ENCODE results near the gene FSTL5. TPM values are rescaled to one million over a fixed set of nuclear protein-coding genes. Genes with fewer than 3 reads are reported as not detected.

The FSTL5 gene
- total RNA-seq, 2 experiments from 2014 or later, result not detected

DNA sequence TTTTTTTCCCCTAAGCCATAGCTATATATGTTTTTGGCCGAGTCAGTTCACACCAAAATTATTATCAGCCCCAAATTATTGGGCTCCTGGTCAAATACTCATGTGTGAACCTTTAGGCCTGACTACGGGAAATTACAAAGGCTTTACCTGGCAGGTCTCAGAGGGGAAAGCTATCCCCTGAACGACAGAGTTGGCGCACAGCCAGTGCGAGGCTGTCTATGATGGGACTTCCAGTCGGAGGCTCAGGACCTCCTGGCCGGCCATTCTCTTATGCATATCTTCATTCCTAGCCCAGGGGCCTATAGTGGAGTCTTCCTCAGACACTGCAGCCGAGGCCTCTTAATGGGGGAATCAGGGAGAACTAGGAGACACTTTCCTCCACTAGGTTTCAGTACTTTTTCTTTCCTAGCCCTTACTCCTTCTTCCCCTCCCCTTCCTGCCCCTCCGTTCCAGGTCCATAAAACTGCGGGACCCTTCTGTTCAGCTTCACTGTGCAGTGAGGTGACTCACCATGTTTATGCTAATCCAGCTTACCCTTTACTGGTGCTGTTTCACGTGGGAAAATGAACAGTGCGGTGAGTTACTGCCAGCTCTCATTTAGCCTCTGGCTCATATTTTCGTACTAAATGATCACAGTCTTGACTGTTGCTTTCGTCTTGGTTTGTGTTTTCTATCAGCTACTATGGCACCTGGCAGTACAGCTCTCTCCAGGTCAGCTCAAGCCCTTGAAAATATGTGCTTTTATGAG is 533.9 kb downstream of the FSTL5 start:
- CTCF ChIA-PET, result no interaction called here
- POLR2A ChIA-PET, result no interaction called here

DNA sequence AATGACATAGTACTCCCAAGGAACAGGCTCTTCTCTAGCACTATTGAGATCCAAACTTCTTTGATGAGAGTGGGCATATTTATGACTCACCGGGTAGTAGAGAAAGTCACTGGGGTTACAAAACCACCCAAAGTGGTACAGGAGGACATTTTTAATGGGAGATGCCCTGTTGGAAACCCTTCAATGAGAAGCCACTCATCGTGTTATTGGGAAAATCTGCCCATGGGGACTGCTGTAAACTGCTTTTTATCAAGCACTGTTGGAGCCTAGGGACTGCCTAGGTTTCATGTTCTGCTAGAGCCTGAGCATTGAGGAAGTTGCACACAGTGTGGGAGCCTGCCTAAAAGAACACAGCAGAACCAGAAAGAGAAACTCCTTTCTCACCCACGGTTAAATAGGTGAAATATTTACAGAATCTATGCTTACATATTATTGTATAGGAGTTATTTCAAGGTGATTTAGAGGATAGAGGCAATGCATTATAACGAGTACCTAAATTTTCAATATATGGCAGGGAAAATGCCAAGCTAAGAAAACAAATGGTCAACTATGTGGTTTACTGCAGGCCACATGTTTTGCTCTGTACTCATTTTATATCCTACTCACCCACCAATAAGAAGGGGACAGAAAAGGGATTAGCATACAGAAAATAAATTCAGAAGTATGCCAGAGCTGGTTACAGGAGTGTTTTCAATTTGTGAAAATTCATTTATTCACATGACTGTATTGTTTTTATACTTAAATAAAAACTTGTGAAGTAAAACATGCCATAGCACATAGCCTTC is 559.1 kb downstream of the FSTL5 start:
- POLR2A ChIA-PET, result no interaction called here
- CTCF ChIA-PET, result no interaction called here

GRCh38 chr4:161601011-161601410 is 562.8 kb downstream of the FSTL5 start:
- CTCF ChIA-PET, result no interaction called here
- POLR2A ChIA-PET, result no interaction called here

- ChIA-PET CTCF (no interaction called here), POLR2A (no interaction called here)
These were observed 568.5 kb downstream of the FSTL5 start for GRCh38 chr4:161595230-161595771.

DNA sequence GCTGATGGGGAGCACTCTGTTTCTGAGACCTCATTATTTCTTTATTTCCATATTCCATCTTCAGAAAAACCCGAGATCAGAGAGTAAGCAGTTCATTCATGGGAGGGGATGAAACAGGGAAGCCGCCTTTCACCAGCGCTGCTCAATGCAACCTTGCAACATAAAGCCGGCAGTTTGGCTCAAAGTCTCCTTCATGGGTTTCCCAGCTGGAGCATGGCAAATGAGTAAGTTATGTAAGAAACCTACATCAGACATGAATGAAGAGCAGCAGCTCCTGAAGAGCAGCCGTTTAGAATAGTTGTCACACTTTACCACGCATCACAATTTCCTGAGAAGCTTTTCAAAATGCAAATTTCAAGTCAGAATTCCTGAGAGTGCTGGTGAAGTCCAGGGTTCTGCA is 578.8 kb downstream of the FSTL5 start:
- CTCF ChIA-PET, result no interaction called here
- POLR2A ChIA-PET, result no interaction called here

DNA sequence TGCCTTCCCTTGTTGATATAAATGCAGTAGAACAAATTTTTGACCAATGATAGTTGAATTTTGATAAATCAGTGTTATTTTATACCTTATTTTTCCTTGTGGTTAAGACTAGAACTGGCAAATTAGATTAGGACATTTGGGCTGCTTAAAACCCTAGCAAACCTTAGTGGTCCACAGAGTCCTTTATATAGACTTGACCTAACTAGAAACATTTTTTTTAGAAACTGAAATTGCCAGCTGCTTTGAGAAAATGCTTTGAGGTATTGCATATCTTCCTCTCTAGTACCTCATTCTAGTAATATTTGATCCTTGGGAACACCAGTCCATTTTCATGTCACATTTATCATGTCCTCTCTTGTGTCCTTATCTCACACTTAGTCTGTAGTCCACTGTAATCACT is 580.3 kb downstream of the FSTL5 start:
- ChIA-PET POLR2A (no interaction called here), CTCF (no interaction called here)

DNA sequence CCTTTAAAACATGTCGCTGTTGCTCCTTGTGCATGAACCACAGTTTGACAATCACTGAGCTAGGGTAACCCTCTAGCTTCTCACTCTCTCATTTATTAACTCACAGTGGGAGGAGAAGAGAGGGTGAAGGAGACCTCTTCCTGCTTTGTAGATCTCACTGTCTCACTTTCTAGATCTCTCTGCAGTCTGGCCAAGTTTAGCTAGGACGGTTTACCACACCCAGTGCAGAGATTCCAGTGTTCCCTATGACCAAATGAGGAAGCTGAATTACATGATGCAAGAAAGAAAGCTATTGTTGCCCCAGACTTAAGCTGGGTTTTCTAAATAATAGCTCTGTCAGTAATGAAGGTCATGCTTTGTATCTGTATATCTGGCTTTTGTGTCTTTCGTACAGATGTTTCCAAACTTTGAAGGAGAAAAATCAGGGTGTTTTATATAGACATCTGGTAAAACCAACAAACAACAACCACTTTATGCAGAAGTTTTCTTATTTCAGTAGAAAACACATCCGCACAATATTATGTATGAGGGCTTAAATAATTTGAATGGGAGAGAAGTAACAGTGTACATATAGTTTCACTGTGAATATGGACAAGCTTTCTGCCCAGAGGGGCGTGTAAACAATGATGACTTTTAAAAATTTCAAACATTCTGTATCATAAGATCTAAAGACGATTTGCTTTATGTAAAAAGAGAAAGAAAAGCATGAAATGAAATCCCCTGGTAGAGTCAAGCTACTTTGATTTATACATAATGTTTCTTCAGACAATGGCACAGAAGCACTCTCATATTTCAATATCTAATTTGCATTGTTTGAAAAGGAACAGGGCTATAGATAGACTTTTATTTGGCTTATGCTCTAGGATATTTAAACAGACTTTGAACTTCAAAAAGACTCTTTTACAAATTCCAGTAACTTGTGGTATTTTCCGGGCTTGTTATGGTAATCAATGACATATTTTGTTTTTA is 582.3 kb downstream of the FSTL5 start:
- ChIA-PET CTCF (no interaction called here), POLR2A (no interaction called here)

DNA sequence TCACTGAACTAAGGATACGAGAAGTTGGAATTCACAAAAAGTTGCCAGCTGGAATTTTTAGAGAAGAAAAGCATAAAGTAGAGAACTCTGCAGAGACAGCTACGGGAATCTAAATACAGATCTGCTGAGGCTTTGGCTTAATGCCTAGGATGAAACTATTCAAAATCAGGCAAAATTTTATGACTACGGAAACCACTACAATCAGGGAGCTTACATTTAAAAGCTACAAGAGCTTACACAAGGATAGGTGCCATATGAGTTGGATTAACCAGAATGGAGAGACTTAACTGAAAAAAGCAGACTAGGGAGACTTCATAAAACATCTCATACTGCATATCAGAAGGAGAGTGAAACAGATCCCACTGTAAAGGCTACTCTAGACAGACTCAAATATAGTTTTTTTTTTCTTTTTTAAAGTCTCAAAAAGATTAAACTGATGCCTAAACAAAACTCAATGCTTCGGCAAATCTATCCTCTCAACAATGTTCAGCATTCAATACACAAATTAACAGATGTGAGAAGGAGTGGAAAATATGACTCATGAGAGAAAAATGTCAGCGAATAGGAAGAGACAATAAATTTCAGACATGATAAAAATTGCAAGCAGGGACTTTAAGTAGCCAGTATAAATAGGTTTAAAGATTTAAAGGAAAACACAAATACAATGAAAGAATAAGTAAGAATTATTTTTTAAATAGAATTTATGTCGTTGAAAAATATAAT is 586.1 kb downstream of the FSTL5 start:
- CTCF ChIA-PET, result no interaction called here
- POLR2A ChIA-PET, result no interaction called here

GRCh38 chr4:161573836-161574235 is 590.0 kb downstream of the FSTL5 start:
- POLR2A ChIA-PET, result no interaction called here

DNA sequence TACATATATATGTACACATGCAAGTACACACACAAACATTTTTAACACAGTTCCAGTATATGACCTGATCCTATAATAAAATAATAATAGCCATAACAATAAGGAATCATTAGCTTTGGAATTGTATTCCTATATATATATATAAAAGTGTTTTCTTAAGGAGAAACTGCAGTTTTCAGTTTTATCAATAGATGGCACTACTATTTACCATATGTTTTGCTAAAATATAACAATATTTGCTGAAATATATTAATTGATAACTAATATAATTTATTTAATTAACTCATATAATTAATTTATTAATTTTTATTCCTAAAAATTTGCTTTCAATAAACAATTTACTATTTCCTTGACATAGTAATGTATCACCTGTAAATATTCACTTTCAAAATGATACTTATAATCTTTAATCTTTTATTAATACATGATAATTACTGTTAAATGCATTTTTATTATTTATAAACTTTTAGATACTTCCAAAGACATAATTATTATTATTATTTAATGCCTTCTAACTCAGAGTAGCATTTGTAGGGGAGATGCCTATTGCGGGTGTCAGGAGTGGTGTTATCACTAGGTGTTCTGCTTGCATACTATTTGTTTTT is 599.5 kb downstream of the FSTL5 start:
- ChIA-PET POLR2A (no interaction called here), CTCF (no interaction called here)

More at GRCh38 chr4:161573836-161574235, 590.0 kb downstream of the FSTL5 start:
- CTCF ChIA-PET, result interaction anchor here (0.6 kb wide), 1 partner anchor 19 kb away, joined by 3 read pairs; no protein-coding TSS in a partner anchor

GRCh38 chr4:161555689-161556660 is 607.8 kb downstream of the FSTL5 start:
- CTCF ChIA-PET, result interaction anchor here (0.5 kb wide), 1 partner anchor 85 kb away, joined by 3 read pairs; no protein-coding TSS in a partner anchor
- POLR2A ChIA-PET, result no interaction called here

GRCh38 chr4:161554372-161554990 is 609.3 kb downstream of the FSTL5 start:
- CTCF ChIA-PET, result interaction anchor here (0.5 kb wide), 1 partner anchor 19 kb away, joined by 3 read pairs; no protein-coding TSS in a partner anchor
- POLR2A ChIA-PET, result no interaction called here

DNA sequence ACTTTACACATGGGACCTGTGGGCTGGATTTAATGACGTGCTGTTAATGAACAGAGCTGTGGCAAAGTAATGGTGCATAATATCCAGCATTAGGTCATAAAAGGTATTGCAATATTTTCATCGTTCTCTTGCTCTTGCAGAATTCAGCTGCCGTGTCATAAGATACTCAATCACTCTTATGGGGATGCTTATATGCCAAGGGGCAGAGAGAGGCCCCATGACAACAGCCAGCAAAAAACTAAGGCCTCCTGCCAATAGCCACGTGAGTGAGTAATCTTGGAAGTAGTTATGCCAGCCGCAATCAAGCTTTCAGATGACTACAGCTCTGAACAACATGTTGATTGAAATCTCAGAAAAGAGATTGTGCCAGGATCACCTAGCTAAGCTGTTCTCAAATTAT is 616.9 kb downstream of the FSTL5 start:
- ChIA-PET POLR2A (no interaction called here), CTCF (no interaction called here)

GRCh38 chr4:161540265-161540664 is 623.5 kb downstream of the FSTL5 start:
- POLR2A ChIA-PET, result no interaction called here
- CTCF ChIA-PET, result no interaction called here

DNA sequence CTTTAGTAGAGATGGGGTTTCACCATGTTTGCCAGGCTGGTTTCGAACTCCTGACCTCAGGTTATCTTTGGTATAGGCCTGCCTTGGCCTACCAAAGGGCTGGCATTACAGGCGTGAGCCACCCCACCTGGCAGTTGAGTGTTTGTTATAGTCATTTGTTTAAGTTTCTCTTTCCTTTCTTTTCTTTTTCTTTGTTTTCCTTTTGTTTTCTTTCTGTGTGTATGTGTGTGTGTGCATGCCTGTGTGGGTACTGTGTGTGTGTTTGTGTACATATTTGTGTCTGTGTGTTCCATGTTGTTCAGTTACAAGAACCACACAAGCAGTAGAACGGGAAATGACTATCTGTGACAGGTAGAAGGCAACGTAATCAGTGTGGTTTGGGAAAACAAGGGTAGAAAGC is 624.9 kb downstream of the FSTL5 start:
- CTCF ChIA-PET, result no interaction called here
- POLR2A ChIA-PET, result no interaction called here

DNA sequence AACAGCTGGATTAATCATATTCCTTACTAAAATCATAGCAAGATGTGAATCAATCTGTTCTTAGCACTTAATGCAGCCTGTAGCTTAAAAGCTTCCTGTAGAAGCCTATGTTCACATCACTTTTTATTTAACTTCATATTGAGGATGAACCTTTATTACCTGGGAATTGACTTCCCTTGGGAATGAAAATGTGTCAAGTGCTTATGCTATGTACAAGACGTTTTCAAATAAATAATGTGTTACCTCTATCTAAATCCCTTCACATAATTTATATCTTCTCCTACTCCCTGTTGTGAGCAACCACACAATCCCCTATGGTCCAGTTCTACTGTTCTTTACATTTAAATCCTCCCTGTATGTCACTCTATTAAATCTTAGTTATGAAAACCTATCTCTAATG is 633.1 kb downstream of the FSTL5 start:
- ChIA-PET POLR2A (no interaction called here), CTCF (no interaction called here)

DNA sequence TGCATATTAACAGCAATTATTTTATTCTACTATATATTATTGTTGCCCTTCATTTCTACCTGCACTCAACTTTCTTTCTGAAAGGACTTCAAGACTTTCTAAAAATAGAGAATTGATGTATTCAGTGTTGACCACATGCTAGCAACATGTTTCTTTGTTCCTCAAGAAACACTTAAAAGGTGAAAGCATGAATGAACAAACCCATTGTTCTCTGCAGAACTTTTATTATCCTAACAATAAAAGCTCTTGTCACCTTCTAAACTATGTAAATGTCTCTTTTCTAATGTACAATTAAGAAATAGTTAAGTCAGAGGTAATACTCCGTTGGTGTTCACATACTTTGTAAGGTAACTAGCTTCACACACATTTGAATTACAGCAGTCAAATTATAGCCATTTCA is 638.7 kb downstream of the FSTL5 start:
- CTCF ChIA-PET, result no interaction called here
- POLR2A ChIA-PET, result no interaction called here

DNA sequence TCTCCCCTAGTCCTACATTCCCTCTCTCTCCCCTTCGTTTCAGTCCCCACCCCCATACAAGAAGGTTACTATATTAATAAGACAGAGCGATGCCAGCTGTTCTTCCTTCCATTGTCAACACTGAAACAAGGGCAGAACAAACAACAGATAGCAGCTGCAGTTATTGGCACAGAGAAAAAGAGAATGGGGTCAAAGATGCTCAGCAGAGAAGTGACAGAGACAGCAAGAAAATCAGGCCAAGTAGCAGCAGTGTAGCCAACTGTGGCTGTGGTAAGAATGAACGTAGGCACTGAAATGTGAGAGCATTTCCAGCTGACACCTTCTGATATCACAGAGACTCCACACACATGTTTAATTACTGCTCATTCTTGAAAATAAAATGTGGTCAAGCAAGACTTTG is 641.8 kb downstream of the FSTL5 start:
- CTCF ChIA-PET, result no interaction called here
- POLR2A ChIA-PET, result no interaction called here

All from activated CD8-positive, alpha-beta memory T cell treated with anti-CD3 and anti-CD28 coated beads for 36 hours (primary cell).